NCI-H446 (cell line): Measurements from ENCODE around the gene LMOD1.
A peak's percentile ranks its signal among the peaks of the same experiment; 100 is the strongest.
"Not testable (repeated sequence)": the region's sequence is repeated elsewhere in the genome, so short reads cannot be mapped to it uniquely, and the experiment has no call there.

ENCODE experiments used
- DNase-seq, 2 experiments: peaks; one replicate each; lab custom pipeline; 2025; lab: John Stamatoyannopoulos, UW

Gene LMOD1

DNA sequence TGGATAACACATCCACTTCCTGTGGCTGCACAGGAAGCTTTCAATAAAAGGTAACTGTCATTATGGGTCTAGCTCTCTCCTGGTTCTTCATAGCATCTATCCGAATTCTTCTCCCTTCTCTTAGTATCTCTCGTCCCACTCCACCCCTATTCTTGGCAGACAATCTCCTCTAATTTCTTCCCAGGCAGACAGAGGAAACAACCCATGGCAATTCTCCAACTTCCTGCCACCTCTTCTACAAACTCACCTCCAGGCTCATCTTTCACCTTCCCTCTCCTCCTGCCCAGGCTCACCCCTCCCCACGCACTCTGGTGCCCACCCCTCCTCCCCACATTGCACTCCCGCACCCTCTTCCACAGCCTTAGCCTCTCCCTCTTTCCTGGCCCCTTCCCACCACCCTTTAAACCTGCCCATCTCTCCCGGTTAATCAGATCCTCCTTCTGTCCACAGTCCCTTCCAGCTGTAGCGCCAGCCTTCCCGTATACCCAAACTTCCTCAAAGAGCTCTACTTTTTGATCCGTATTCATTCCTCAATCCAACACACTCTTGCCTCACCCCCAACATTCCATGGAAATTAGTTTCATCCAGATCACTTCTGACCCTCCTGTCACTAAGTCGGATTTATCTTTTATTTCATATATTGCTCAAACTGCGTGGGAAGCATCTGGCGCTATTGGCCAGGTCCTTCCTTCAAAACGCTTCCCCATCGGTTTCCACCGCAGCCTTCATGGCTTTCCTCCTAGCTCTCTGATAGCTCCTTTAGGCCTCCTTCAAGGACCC, 31.7 kb downstream of the LMOD1 start:
- no peak for DNase-seq

DNA sequence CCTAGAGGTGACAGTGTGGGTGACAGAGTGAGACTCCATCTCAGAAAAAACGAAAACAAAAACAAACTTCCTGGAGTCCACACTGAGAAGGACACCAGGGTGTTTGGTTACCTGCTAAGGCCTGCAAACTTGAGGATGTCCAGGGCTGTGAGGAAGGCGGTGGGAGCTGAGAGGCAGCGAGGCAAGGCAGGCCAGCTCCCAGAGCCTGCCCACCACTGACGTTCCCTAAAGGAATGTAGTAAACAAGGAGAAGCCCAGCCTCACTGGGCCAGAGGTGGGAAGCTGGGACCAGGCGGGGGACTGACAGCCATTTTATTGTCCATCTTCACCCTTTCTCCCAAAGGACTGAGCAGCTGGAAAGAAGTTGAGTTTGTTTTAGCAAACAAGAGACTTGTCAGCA, 33.5 kb downstream of the LMOD1 start:
- DNase-seq: no peak

DNA sequence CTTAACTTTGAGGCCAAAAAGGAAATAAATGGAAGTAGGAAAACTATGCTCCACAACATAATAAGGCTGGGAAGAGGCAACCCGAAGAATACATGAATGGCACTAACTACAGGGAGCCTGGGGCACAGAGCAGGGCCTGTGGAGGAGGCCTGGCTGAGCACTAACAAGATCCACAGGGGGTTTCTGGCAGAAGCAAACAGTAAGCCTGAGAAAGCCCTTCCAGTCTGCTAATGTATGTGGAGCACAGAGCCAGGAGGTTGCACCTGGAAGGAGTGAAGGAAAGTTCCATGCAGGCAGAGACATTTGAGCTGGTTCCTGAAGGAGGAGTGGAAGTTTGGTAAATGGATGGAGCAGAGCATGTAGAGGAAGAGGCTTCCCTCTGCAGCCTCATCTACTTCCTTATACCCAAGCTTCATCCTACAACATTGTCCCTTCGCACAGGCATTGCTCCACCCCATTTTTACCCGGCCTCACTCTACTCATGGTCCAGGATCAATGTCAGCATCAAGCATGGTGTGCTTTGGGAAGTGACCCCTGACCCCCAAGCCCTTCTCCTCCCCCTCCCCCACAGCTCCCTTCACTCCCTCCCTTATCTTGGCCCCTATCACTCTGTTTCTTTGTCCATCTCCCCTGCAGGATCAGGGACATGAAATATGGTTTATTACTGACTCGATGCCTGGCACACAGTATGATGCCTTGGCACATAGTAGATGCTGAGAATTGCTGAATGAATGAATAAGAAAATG, 34.3 kb downstream of the LMOD1 start:
- no peak for DNase-seq

DNA sequence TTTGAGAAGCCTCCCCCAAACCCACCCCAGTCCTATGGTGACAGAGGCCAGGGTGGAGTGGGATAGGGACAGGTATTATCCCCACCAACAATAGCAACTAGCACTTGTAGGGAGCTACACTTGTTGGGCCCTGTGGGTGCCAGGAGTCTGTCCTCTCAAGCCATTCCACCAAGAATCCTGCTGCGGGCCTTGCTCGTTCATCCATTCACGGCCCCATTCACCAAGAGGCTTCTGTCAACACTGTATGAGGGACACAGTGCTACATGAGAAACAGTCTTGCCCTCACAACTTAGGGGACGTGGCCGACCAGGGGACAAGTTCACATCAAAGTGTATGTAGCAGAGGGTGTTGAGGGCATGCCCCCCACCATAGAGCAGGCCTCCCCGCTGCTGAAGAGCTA, 38.7 kb downstream of the LMOD1 start:
- no peak for DNase-seq

DNA sequence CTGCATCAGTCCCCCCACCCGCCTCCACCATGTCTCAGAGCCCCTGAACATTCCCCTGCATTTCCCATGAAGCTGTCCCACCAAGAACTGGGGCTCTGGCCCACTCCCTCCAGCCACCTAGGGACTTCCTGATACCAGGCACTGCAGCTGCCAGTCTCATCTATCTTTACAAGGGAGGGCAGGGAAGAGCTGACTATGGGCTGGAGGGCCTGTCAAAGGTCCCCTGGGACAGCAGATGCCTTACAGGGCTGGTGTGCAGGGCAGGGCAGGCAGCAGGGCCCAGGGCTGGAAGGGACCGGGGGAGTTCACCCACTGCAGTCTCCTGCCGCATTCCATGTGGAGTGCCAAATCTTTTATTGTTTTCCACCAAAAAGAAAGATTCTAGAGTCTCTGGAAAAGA, 40.0 kb downstream of the LMOD1 start:
- no peak for DNase-seq

DNA sequence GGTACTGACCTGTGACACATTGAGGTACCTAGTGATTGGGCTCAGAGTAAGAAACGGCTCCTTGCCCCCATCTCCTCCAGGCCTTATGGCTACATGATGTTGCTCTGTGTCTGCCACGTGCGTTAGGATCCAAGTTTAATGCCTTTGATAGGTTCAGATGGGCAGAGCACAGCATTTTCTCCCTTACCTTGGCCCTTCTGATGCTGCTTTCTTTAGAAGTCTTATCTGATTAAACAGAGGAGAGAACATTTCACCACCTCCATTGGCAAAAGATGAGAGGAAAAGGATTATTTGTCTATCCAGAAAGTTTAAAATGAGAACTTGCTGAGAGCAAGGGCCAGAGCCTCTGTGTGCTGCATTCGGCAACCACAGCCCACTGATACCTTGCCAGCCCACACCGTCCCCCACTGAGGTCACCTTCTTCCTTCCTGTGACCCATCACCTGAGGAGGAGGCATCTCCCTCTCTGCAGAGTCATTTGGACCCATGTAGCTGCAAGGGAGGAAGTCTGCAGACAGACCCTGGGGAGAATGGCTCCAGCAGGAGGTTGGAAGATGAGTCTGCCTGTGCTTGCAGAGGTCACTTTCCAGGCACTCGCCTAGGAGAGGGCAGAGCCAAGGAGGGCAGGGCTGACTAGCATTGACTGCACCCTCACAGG, 41.0 kb downstream of the LMOD1 start:
- DNase-seq: no peak

DNA sequence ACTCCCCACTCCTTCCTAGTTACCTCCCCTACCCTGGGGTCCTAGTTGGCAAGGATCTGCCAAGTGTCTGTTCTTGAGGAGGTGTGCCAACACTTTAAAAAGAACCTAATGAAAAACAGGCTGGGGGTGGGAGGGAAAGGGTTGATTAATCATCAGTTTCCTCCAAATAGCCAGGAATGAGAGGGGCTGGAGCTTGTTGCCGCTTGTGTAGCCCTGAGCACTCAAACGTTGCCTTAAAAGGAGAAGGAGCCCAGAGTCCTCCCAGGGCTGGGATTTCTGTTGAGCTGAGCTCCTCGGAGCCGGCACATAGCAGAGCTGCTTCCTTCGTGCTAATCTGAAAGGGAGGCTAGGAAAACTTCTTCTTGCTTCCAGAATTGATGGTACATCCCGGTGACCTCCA, 41.8 kb downstream of the LMOD1 start:
- DNase-seq: no peak

DNA sequence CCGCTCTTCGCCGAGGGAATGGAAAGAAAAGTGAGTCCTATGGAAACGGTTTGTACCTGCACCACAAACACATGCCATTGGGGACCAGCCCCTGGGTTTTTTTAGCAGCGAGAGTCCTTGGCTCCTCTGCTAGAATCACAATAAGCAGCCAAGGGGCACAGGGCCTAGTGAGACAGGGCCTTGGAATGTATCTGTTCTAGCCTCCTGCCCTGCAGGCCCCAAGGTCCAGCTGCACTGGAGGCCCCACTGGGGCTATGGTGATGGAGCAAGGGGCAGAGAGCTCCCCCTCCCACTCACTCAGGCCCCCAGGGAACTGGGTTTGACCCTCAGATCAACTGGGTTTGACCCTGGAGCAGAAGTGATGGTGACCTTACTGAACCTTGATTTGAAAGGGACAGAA, 43.2 kb downstream of the LMOD1 start:
- DNase-seq: no peak

DNA sequence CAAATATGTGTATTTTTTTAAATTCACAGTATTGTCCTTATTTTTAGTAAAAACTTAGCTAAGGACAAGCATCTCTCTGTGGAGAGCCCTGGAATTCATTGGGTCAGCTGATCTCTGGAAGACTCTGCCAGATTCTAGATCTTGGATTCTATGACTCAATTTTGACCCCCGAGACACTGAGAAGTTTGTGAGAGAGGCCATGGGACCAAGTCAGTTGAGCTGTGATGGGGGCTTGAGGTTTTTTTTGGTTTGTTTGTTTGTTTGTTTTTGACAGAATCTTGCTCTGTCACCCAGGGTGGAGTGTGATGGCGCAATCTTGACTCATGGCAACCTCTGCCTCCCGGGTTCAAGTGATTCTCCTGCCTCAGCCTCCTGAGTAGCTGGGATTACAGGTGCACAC, 44.1 kb downstream of the LMOD1 start:
- no peak for DNase-seq

DNA sequence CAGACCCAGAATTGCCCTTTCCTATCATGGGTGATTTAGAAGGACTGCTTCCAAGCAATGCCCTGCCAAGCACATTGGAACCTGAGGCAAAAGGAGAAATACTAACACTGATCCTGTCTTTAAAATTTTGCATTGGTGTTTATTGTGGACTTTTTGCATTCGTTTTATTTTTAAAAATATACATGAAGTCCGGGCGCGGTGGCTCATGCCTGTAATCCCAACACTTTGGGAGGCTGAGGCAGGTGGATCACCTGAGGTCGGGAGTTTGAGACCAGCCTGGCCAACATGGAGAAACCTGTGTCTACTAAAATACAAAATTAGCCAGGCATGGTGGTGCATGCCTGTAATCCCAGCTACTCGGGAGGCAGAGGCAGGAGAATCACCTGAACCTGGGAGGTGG, 45.3 kb downstream of the LMOD1 start:
- DNase-seq: not testable (repeated sequence)

DNA sequence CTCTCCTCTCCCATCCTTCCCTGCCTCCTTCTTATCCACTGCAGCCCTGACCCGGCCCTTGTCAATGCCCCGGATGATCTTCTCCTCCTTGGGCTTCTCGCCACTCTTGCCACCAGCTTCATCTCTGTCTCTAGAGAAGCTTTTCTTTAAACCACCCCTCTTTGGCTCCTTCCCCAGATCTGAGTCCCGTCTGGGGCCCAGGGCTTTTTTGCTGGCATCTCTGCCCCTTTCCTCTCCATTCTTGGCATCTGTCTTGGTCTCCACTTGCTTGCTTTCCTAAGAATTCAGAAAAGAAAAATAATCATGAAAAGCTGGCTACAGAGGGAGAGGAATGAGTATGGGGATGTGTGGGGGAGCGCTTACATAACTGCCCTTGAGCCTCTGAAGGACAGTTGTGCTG, 45.9 kb downstream of the LMOD1 start:
- peak in 1 of 2 experiments; percentile 61 for DNase-seq

DNA sequence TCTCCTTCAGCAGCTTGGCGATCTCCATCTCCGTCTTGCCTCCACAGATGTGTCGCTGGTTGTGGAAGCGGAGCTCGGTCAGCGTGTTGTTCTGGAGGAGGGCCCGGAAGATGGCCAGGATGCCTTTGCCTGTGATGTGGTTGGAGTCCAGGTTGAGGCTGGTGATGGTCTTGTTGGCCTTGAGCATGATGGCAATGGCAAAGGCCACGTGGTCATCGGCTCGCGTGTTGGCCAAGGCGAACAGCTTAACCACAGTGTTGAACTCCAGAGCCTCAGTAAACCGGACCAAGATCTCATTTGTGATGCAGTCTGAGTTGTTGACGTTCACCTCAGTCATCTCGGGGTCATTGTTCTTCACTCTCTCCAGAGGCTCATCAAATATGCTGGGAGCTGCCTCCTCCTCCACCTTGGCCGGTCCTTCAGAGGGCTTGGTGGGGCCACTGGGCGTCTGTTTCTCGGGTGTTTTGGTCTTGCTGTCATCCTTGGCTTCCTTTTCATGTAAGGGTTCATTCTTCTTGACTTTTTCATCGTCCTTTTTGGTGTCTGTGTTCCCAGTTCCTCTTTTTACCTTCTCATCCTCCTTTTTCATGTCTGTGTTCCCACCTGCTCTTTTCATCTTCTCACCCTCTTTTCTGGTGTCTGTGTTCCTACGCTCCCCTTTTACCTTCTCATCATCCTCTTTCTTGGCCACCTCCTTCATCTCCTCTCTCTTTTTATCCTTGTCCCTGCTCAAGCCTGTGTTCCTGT, 46.5 kb downstream of the LMOD1 start:
- DNase-seq: no peak

DNA sequence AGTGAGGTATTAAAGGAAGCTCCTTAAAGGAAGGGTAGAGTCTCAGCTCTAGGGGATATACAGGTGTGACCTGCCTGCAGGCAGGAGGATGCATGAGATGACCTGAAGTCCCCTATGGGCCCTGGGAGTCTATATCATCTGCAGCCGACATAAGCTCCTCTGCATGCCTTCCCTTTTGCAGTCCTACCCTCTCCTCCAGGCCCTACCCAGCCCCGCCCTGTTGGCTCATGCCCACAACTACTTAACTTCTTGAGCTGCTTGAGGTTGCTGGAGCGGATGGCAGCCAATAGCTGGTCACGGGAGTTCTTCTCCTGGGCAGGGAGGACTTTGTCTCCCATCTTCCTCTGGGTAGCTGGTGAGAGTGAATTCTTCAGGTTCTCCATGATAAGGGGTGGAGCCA, 47.4 kb downstream of the LMOD1 start:
- DNase-seq: no peak

DNA sequence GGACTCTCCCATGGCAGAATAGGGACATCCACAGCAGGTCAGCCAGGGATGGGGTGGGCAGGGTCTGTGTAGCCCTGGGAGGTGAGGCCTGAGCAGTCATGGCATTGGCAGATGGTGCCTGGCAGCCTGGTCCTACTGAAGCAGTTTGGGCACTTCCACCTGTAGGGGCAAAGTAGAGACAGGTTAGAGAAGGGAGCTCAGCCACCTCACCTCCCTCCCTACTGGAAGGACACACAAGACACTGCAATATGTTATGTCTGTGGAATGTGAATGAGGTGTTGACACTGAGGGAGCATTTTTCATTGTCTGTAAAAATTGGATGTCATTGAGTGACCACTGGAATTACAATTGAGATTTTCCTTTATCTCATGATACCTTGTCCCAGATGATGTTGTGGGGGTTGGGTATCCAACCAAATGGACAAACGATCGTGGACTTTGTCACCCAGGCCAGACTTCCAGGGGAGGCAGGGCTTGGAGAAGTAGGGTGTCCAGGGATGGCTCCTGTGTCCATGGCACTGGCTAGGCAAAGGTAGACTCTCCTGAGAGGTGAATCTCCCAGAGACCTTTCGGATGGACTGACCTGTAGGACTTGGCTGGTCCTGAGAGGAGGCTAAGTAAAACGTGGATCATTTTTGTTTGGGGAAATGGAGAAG, 48.0 kb downstream of the LMOD1 start:
- no peak for DNase-seq

DNA sequence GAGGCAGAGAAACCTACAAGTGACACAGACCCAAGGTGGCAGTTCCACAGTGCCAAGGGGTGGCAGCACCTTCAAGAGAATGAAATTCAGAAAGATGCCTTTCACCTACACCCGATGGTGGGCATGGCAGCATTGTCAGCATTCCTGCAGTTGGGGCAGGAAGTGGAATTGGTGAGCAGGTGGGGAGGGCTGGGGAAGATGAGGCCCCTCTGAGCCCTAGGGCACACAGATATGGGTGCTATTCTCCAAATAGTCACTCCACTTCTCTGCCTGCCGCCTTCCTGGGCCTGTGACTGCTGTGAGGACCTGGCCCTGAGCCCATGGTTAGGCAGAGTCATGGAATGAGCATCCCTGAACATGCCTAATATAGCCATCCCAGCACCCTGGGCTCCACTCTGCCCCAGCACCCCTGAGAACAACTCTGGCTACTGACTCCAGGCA, 49.4 kb downstream of the LMOD1 start:
- no peak for DNase-seq

DNA sequence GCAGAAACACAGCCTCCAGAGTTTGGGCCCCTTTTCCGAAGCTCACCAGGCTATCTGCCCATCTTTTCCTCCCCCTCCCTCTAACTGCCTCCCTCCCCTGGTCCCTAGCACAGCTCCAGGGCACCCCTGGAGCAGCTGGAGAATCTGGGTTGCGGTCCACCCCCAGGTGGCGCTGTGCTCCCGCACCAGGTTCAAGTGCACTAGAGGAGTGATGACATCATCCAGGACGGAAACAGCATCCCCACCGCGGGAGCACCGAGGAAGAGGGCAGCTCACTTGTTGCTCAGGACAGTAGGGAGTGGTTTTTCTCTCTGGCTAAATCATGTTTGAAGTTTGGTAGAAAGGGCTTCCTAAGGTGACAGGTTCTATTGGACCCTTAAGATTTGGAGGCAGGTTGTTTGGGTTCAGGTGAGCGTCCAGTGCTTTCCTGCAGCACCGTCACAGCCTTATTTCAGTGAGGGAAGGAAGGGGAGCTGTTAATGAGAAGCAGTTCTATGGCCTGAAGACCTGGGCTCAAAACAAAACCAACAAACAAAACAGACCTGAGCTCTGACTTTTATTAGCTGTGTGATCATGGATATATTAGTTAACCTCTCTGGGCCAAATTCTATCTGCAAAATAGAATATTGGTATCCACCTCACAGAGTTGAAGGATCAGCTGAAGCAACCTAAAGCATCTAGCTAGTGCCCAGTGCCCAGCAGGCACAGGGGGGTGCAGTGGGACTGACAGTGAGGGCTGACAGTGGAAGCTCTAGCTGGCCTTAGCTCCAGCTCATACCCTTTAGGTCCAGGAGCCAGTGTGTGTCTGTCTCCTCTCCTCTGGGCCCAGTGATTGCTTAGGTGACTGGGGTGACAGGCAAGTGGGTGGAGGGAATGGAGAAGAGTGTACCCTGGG, 50.2 kb downstream of the LMOD1 start:
- DNase-seq: peak; percentile 67 to 90

DNA sequence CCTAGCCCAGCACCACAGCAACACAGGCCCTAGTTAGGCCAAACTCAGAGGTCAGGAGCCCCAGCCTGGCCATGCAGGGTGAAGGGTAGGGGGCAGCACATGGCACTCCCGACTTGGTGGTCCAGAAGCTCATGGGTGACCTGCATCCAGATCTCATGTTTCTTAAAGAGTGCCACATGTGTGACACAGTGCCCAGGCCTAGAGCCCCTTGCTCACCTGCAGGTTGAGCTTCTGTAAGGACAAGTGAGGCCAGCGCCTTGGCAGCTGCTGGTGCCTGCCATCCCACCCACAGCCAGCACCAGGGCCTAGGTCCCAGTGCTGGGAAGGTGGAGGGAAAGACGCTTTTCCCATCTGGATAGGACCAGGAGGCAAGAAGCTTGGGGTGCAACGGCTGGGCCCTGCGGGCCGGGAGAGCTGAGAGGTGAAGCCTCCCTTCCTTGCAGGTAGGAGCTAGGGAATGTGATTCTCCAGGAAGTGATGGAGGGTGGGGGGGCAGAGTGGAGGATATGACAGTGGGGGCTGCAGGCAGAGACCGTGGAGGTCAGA, 51.2 kb downstream of the LMOD1 start:
- DNase-seq: no peak

DNA sequence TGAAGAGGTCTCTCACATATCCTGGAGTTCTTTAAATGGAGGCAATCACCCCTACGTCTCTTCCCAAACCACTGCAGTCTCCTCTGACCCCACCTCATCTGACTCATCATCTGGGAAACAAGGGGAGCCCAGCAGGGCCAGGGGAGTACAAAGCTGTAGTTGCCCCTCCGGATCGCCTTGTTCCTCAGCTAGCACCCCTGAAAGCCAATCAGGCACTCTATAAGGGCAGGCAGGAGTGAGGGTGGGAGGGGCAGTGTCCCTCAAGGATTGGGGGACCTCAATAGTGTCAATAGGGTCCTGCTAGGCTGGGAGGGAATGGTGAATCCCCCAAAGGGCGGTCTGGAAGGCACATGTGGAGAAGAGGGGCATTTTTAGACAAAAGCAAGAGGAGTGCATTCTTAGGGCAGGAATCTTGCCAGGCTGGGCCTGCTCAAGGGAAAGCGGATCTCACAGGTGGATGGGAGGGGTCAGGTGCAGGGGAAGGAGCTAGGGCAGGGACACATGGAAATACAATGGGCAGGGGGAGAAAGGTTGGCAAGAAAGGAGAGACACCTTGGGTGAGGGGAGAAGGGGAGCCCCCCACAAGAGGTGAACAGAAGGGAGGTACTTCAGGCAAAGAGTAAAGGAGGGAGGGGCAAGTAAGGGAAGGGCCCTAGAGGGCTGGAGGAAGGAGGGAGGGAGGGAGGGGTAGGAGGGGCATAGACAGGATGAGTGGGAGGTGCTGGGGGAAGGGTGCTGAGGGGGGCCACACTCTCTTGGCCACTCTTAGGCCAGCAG, 51.8 kb downstream of the LMOD1 start:
- no peak for DNase-seq

DNA sequence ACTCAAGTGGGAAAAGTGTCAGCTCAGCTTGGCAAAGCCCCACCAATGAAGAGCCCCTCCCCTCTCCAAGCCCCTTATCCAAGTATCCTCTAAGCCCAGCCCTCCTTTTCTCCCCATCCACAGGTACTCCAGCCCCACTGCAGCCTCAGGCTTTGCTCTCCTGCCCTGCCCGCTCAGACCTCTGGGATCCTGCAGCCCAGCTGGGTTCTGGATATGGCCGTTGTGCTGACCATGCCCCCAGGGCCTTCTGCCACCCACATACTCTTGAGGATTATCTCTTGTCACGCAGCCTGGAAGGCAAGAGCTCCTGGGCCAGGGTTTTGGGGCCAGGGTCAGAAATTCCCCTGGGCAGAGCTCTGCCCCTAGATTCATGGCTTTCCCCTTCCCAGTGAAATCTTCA, 52.9 kb downstream of the LMOD1 start:
- no peak for DNase-seq

DNA sequence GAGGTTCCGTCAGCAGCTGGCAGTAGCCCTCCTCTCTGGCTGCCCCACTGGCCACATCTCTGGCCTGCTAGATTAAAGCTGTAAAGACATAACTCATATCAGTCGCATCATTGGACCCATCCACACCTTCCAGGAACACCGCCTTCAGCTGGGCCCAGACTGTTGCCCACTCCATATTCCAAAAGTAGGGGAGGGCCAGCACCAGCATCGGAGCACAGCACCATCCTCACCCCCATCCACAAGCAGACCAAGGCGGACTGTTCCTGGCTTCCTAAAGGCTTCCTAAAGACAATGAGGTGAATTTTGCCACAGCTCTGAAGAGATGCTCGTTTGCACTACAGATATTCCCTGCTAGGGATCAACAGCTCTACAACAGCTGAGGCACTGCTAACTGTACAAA, 54.1 kb downstream of the LMOD1 start:
- no peak for DNase-seq
